NCI-H2196 (cell line): ENCODE data around the gene TAPT1.

Source experiments
- DNase-seq: peaks from one replicate; lab custom pipeline; 2025; ENCODE audit not compliant: unreplicated experiment; lab: John Stamatoyannopoulos, UW

The TAPT1 gene

GRCh38 chr4:16136827-16137226 is 89.4 kb downstream of the TAPT1 start:
- no peak for DNase-seq

GRCh38 chr4:16136311-16136710 is 90.0 kb downstream of the TAPT1 start:
- DNase-seq, result no peak

- no peak for DNase-seq
Measured at GRCh38 chr4:16133406-16133805, 92.9 kb downstream of the TAPT1 start.

GRCh38 chr4:16131293-16131692 is 95.0 kb downstream of the TAPT1 start:
- no peak for DNase-seq

- DNase-seq, result peak; percentile 33
Measured at GRCh38 chr4:16129336-16129735, 96.9 kb downstream of the TAPT1 start.

GRCh38 chr4:16126714-16127113 is 99.6 kb downstream of the TAPT1 start:
- no peak for DNase-seq

- no peak for DNase-seq
Measured at GRCh38 chr4:16125571-16126445, 100.5 kb downstream of the TAPT1 start.

GRCh38 chr4:16124232-16124631 is 102.0 kb downstream of the TAPT1 start:
- peak; percentile 55 for DNase-seq

GRCh38 chr4:16123356-16124084 is 102.8 kb downstream of the TAPT1 start:
- DNase-seq, result peak; percentile 92

GRCh38 chr4:16122784-16123183 is 103.5 kb downstream of the TAPT1 start:
- no peak for DNase-seq

- no peak for DNase-seq
Measured at GRCh38 chr4:16122308-16122711, 104.0 kb downstream of the TAPT1 start.

GRCh38 chr4:16120720-16121119 is 105.6 kb downstream of the TAPT1 start:
- DNase-seq, result no peak

GRCh38 chr4:16119981-16120380 is 106.3 kb downstream of the TAPT1 start:
- no peak for DNase-seq

GRCh38 chr4:16118090-16118489 is 108.2 kb downstream of the TAPT1 start:
- DNase-seq, result no peak

GRCh38 chr4:16117164-16117563 is 109.1 kb downstream of the TAPT1 start:
- DNase-seq, result no peak

- DNase-seq, result no peak
Measured at GRCh38 chr4:16116493-16116990, 109.7 kb downstream of the TAPT1 start.

GRCh38 chr4:16116019-16116418 is 110.3 kb downstream of the TAPT1 start:
- peak; percentile 30 for DNase-seq

GRCh38 chr4:16114546-16114945 is 111.7 kb downstream of the TAPT1 start:
- DNase-seq, result no peak

- no peak for DNase-seq
Measured at GRCh38 chr4:16113741-16114140, 112.5 kb downstream of the TAPT1 start.

GRCh38 chr4:16111533-16111932 is 114.7 kb downstream of the TAPT1 start:
- DNase-seq, result no peak

GRCh38 chr4:16110661-16111290 is 115.5 kb downstream of the TAPT1 start:
- DNase-seq, result no peak
